ENCODE results near the gene FGF12.
A peak's percentile ranks its signal among the peaks of the same experiment; 100 is the strongest.

Gene FGF12

DNA sequence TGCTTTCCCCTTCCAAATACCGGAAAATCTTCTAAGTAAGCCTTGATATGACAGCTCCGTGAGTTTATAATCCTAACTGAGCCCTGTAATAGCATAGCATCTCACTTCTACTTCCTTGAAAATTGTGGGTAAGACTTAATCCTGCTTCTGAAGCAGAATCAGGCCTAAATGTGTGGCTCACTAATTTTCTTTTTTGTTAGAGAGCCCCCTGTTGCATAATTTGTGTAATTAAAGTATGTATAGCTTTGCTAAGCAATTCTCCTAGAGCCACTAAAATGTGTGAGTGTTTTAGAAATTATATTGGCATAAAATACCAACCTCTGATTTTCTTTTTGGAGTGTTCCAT lies 304.4 kb downstream of the FGF12 start:
- TF ChIP-seq, protein P1, sequence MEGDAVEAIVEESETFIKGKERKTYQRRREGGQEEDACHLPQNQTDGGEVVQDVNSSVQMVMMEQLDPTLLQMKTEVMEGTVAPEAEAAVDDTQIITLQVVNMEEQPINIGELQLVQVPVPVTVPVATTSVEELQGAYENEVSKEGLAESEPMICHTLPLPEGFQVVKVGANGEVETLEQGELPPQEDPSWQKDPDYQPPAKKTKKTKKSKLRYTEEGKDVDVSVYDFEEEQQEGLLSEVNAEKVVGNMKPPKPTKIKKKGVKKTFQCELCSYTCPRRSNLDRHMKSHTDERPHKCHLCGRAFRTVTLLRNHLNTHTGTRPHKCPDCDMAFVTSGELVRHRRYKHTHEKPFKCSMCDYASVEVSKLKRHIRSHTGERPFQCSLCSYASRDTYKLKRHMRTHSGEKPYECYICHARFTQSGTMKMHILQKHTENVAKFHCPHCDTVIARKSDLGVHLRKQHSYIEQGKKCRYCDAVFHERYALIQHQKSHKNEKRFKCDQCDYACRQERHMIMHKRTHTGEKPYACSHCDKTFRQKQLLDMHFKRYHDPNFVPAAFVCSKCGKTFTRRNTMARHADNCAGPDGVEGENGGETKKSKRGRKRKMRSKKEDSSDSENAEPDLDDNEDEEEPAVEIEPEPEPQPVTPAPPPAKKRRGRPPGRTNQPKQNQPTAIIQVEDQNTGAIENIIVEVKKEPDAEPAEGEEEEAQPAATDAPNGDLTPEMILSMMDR (IDR thresholded peaks at IDR 0.05; ENCODE audit: poor library complexity, severe bottlenecking) = peak; percentile 50
- no peak for DNase-seq (ENCODE audit: low spot score)
- Histone ChIP-seq H3K27ac (ENCODE audit: poor library complexity, severe bottlenecking) (no peak overlapping the region), H3K27me3 (ENCODE audit: insufficient read depth, poor library complexity, severe bottlenecking) (peaks cover 1% of the 10 kb centered on the region), H3K4me1 (ENCODE audit: insufficient read depth, poor library complexity, severe bottlenecking) (no peaks in the 10 kb centered on the region), H3K36me3 (ENCODE audit: low read depth) (no peaks in the 10 kb centered on the region), H3K9me3 (ENCODE audit: severe bottlenecking) (no peaks in the 10 kb centered on the region), H3K4me3 (ENCODE audit: severe bottlenecking) (no peak overlapping the region)
- ATAC-seq (ENCODE audit: low read depth) = peak; percentile 35; the same call in 1 of the 3 replicates

DNA sequence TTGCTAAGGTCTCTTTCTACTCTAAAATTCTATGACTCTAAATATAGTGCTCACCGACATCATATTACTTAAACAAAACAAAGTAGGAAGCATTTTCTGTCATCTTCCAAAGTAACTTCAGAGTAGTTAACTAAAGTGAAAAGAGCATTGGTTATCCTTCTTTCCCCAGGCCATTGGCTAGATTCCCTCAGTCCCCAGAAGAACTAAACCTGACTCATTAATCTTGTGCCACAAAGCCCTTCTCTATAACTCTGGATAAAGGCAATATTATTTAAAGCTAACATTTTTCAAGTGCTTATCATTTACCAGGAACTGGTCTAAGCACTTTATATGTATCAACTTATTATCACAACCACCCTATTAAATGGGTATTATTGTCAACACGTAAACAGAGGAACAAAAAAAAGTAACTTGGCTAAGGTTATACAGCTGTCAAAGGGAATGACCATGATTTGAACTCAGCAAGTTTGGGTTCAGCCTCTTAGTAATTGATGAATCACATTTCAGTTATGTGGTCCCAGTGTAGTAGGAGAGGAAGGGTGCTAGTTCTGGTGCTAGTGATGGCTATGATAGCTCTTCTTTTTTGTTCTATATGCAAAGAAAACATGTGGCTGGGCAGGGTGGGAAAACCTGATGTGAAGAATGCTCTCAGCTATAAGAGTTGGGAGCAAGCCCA lies 304.9 kb downstream of the FGF12 start:
- no peaks in the 10 kb centered on the region for H3K9me3 ChIP-seq (ENCODE audit: severe bottlenecking)
- ATAC-seq (ENCODE audit: low read depth) (peak; percentile 80), DNase-seq (ENCODE audit: low spot score) (no peak)

DNA sequence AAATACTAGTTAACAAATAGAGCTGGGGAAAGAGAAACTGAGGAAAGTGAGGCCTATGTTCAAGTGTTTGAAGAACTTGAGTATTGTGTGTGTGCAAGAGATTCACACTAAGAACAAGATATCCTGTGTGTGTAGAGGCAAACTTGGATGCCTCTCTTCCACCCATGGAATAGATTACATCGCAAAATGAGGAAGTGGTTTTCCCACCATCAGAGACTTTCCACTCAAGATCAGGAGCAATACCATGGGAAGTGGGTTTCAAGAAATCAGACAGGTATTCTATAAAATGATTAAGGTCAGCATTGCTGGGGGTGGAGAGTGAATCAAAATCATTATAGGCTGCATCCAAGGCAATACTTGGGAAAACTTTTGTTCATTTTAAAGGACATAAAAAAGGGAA lies 308.0 kb downstream of the FGF12 start:
- Histone ChIP-seq H3K27ac (ENCODE audit: poor library complexity, severe bottlenecking) (no peak overlapping the region), H3K9me3 (ENCODE audit: severe bottlenecking) (no peaks in the 10 kb centered on the region), H3K36me3 (ENCODE audit: low read depth) (no peaks in the 10 kb centered on the region), H3K4me1 (ENCODE audit: insufficient read depth, poor library complexity, severe bottlenecking) (no peaks in the 10 kb centered on the region), H3K4me3 (ENCODE audit: severe bottlenecking) (no peak overlapping the region), H3K27me3 (ENCODE audit: insufficient read depth, poor library complexity, severe bottlenecking) (no peaks in the 10 kb centered on the region)
- DNase-seq (ENCODE audit: low spot score) (no peak), ATAC-seq (ENCODE audit: low read depth) (no peak)
- TF ChIP-seq, protein P1 (IDR thresholded peaks at IDR 0.05; ENCODE audit: poor library complexity, severe bottlenecking) = no peak

More for the DNA sequence above, 304.9 kb downstream of the FGF12 start:
- H3K27me3 ChIP-seq (ENCODE audit: insufficient read depth, poor library complexity, severe bottlenecking) = no peaks in the 10 kb centered on the region
- H3K27ac ChIP-seq (ENCODE audit: poor library complexity, severe bottlenecking) = no peak overlapping the region
- H3K4me1 ChIP-seq (ENCODE audit: insufficient read depth, poor library complexity, severe bottlenecking) = no peaks in the 10 kb centered on the region
- TF ChIP-seq, protein P1 (IDR thresholded peaks at IDR 0.05; ENCODE audit: poor library complexity, severe bottlenecking) = no peak
- H3K36me3 ChIP-seq (ENCODE audit: low read depth) = no peaks in the 10 kb centered on the region
- no peak overlapping the region for H3K4me3 ChIP-seq (ENCODE audit: severe bottlenecking)

DNA sequence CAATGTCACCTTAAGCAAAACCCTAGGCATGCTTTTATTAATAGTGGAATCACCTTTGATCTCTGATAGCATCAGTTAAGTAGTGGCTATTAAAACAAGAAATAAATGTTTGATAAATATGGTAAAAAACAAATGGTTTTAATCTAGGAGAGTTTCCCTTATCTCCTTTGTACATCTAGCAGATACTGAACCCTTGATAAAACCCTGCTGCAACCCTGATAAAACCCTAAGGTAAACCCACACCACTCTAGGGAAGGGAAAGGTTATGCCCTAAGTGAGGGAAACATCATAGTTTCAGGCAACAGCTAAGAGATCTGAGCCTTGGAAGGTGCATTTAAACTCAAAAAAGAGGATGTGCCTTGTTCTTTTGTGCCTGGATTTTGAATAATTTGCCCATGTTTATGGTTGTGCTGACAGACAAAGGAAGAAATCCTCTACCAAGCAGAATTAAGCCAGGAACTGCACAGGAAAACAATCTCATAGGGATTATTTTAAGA lies 309.7 kb downstream of the FGF12 start:
- Histone ChIP-seq H3K4me3 (ENCODE audit: severe bottlenecking) (no peak overlapping the region), H3K4me1 (ENCODE audit: insufficient read depth, poor library complexity, severe bottlenecking) (peaks cover 9% of the 10 kb centered on the region), H3K9me3 (ENCODE audit: severe bottlenecking) (no peaks in the 10 kb centered on the region), H3K36me3 (ENCODE audit: low read depth) (no peaks in the 10 kb centered on the region), H3K27ac (ENCODE audit: poor library complexity, severe bottlenecking) (no peak overlapping the region), H3K27me3 (ENCODE audit: insufficient read depth, poor library complexity, severe bottlenecking) (no peaks in the 10 kb centered on the region)
- TF ChIP-seq, protein P1 (IDR thresholded peaks at IDR 0.05; ENCODE audit: poor library complexity, severe bottlenecking) = no peak
- DNase-seq (ENCODE audit: low spot score) = no peak
- no peak for ATAC-seq (ENCODE audit: low read depth)

DNA sequence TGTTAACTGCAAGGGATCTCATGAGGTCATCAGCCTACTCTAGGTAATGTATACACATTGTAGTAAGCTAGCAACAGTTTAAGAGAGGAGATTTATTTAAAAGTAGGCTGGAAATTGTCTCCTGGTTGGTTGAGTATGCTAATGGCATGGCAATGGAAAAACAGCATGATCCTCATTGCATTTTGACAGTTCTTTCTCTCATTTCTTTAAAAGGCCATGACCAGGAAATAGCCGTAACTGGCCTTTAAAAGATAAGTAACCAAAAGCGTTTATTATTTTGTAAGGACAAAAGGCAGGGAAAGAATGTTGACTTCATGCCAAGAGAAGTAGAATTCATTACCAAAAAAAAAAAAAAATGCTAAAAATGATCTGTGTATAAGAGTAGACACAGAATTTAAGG lies 310.3 kb downstream of the FGF12 start:
- H3K27ac ChIP-seq (ENCODE audit: poor library complexity, severe bottlenecking) = no peak overlapping the region
- DNase-seq (ENCODE audit: low spot score) = no peak
- ATAC-seq (ENCODE audit: low read depth) = no peak
- H3K27me3 ChIP-seq (ENCODE audit: insufficient read depth, poor library complexity, severe bottlenecking) = no peaks in the 10 kb centered on the region
- TF ChIP-seq, protein P1 (IDR thresholded peaks at IDR 0.05; ENCODE audit: poor library complexity, severe bottlenecking) = no peak
- H3K36me3 ChIP-seq (ENCODE audit: low read depth) = no peaks in the 10 kb centered on the region
- H3K4me1 ChIP-seq (ENCODE audit: insufficient read depth, poor library complexity, severe bottlenecking) = peaks cover 9% of the 10 kb centered on the region
- no peaks in the 10 kb centered on the region for H3K9me3 ChIP-seq (ENCODE audit: severe bottlenecking)
- H3K4me3 ChIP-seq (ENCODE audit: severe bottlenecking) = no peak overlapping the region
